Loucy (cell line): ENCODE results near the gene ATP8A1.

Source experiments
- H2AFZ ChIP-seq: fragments of 200-600 bp; sonication (generic); 2 replicates; pipeline ENCODE4 v1.6.0; 2016; ENCODE audit warnings: antibody characterized with exemption, mild to moderate bottlenecking, low read length, moderate library complexity
- H3F3A ChIP-seq: fragments of 200-600 bp; 2 replicates; pipeline ENCODE4 v1.6.0; 2016; ENCODE audit warnings: antibody characterized with exemption, low read depth, mild to moderate bottlenecking
- H3K27me3 ChIP-seq: fragments of 200-600 bp; sonication (generic); 2 replicates; pipeline ENCODE4 v1.6.1; 2014; ENCODE audit warnings: low read length, mild to moderate bottlenecking; ENCODE audit not compliant: insufficient read depth, poor library complexity, severe bottlenecking
- H3K36me3 ChIP-seq: fragments of 200-600 bp; sonication (generic); 2 replicates; pipeline ENCODE4 v1.6.1; 2016; ENCODE audit warnings: low read length; ENCODE audit not compliant: insufficient read depth
- H3K4me1 ChIP-seq: fragments of 200-600 bp; sonication (generic); 2 replicates; pipeline ENCODE4 v1.5.1; 2014; ENCODE audit warnings: low read length, mild to moderate bottlenecking; ENCODE audit not compliant: insufficient read depth, poor library complexity, severe bottlenecking
- H3K4me2 ChIP-seq: fragments of 200-600 bp; sonication (generic); 2 replicates; pipeline ENCODE4 v1.6.0; 2014; ENCODE audit warnings: antibody characterized with exemption, low read length, low read depth, mild to moderate bottlenecking; ENCODE audit not compliant: poor library complexity, severe bottlenecking
- H3K4me3 ChIP-seq: fragments of 200-600 bp; sonication (generic); 2 replicates; pipeline ENCODE4 v1.5.1; 2014; ENCODE audit warnings: low read length, mild to moderate bottlenecking, mixed read lengths; ENCODE audit not compliant: poor library complexity, severe bottlenecking
- H3K79me2 ChIP-seq: fragments of 200-600 bp; sonication (generic); 2 replicates; pipeline ENCODE4 v1.6.1; 2014; ENCODE audit warnings: low read length; ENCODE audit not compliant: insufficient read depth
- H3K9ac ChIP-seq: fragments of 200-600 bp; sonication (generic); 2 replicates; pipeline ENCODE4 v1.6.0; 2014; ENCODE audit warnings: mild to moderate bottlenecking, low read depth, low read length, moderate library complexity; ENCODE audit not compliant: poor library complexity, severe bottlenecking
- H3K9me2 ChIP-seq: fragments of 200-600 bp; sonication (generic); replicated peaks from 2 replicates; pipeline ENCODE4 v1.6.1; 2016; ENCODE audit warnings: low read depth, low read length, mixed read lengths
- H3K9me3 ChIP-seq: fragments of 200-600 bp; sonication (generic); 2 replicates; pipeline ENCODE4 v1.6.1; 2014; ENCODE audit warnings: mild to moderate bottlenecking, antibody characterized with exemption, low read length, low read depth; ENCODE audit not compliant: insufficient read depth
- H4K20me1 ChIP-seq: fragments of 200-600 bp; sonication (generic); 2 replicates; pipeline ENCODE4 v1.6.0; 2014; ENCODE audit warnings: antibody characterized with exemption, low read length, mild to moderate bottlenecking; ENCODE audit not compliant: insufficient read depth, poor library complexity, severe bottlenecking
- EZH2phosphoT487 ChIP-seq: fragments of 200-600 bp; IDR thresholded peaks from 2 replicates; pipeline ENCODE4 v1.6.1; 2018; ENCODE audit warnings: antibody characterized with exemption, mild to moderate bottlenecking, moderate library complexity, borderline replicate concordance
- TF ChIP-seq, protein P1 (sequence below): fragments of 200-600 bp; sonication (generic); conservative IDR thresholded peaks from 2 replicates; pipeline ENCODE4 v1.5.1; 2014; ENCODE audit warnings: mild to moderate bottlenecking, antibody characterized with exemption, low read length

The ATP8A1 gene

DNA sequence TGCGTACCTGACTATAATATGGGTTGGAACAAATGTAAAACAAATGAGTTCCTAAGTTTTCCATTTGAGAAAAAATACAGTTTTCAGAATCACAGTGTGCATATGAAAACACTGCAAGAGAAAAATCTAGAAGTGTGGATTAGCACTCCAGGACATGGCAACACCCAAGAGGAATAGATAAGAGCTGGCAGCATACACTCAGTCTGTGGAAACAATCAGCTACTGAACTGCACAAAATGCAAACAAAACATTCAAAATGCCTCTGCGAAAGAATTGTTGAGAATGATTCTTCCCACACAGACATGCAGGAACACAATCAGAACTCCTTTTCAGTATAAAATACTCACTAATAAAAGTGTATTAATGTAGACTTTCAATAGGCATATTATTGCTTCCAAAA is 39.9 kb downstream of the ATP8A1 start:
- H3K4me2 ChIP-seq, result no peak overlapping the region
- H3K27me3 ChIP-seq, result no peaks in the 10 kb centered on the region
- H3K9me3 ChIP-seq, result no peaks in the 10 kb centered on the region
- no peaks in the 10 kb centered on the region for H3K9me2 ChIP-seq
- H2AFZ ChIP-seq, result no peak overlapping the region
- no peak overlapping the region for H3K9ac ChIP-seq
- no peaks in the 10 kb centered on the region for H3K4me1 ChIP-seq
- no peak overlapping the region for H3K4me3 ChIP-seq
- H4K20me1 ChIP-seq, result no peaks in the 10 kb centered on the region
- H3F3A ChIP-seq, result no peaks in the 10 kb centered on the region
- H3K79me2 ChIP-seq, result peaks cover 6% of the 10 kb centered on the region; the same call in 1 of the 2 replicates
- peaks cover 45% of the 10 kb centered on the region for H3K36me3 ChIP-seq
- TF ChIP-seq, protein P1, sequence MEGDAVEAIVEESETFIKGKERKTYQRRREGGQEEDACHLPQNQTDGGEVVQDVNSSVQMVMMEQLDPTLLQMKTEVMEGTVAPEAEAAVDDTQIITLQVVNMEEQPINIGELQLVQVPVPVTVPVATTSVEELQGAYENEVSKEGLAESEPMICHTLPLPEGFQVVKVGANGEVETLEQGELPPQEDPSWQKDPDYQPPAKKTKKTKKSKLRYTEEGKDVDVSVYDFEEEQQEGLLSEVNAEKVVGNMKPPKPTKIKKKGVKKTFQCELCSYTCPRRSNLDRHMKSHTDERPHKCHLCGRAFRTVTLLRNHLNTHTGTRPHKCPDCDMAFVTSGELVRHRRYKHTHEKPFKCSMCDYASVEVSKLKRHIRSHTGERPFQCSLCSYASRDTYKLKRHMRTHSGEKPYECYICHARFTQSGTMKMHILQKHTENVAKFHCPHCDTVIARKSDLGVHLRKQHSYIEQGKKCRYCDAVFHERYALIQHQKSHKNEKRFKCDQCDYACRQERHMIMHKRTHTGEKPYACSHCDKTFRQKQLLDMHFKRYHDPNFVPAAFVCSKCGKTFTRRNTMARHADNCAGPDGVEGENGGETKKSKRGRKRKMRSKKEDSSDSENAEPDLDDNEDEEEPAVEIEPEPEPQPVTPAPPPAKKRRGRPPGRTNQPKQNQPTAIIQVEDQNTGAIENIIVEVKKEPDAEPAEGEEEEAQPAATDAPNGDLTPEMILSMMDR, result no peak
- no peak for TF ChIP-seq EZH2phosphoT487

DNA sequence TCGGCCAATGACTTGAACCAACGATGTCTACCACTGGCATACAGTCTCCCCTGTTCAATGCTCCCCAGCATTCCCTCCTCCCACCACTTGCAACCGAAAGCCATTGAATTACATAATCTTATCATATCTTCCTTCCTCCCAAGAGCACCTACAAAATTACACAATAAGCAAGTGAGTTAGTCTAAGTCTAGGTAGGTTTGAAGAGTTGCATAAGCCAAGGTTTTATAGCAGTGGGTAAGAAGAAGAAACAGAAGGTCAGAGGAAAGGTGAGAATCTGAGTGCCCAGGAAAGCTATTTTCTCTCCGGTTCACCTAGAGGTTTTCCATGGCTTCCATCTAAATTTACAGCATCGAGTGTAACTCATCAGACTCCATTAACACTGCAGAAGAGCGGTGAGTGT is 40.3 kb downstream of the ATP8A1 start:
- H3K4me2 ChIP-seq, result no peak overlapping the region
- peaks cover 6% of the 10 kb centered on the region; the same call in 1 of the 2 replicates for H3K79me2 ChIP-seq
- no peaks in the 10 kb centered on the region for H3F3A ChIP-seq
- TF ChIP-seq, protein P1, result no peak
- no peak for TF ChIP-seq EZH2phosphoT487
- H3K9me3 ChIP-seq, result no peaks in the 10 kb centered on the region
- H2AFZ ChIP-seq, result no peak overlapping the region
- no peaks in the 10 kb centered on the region for H3K4me1 ChIP-seq
- no peaks in the 10 kb centered on the region for H3K27me3 ChIP-seq
- H4K20me1 ChIP-seq, result no peaks in the 10 kb centered on the region
- peaks cover 49% of the 10 kb centered on the region for H3K36me3 ChIP-seq
- no peaks in the 10 kb centered on the region for H3K9me2 ChIP-seq
- no peak overlapping the region for H3K9ac ChIP-seq
- H3K4me3 ChIP-seq, result no peak overlapping the region

DNA sequence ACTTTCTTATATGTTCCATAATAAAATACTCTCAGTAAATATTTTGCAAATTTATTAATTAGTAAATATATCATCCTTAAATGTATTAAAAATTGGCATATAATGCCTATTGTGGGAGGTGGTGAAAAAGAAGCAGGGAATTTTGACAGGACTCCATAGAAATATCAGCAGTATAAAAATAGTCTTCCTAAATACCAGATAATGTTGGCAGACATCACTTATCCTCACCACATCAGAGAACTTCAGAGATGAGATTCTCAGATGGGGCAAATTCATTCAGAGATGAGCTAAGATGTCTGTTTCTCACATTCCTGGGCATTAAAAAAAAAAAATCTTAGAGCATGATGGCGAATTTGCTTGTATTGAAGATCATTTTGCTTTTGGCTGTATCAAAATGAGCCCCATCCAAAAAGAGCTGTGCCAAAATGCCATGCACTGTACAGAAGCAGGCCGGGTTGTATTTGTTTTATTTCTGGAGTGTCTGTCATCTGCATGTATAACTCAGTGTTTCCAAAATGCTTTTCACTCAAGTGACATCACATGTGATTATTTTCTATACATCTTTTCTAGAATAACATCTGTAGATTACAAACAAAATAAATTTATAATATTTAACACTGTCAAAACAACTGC is 41.7 kb downstream of the ATP8A1 start:
- no peak overlapping the region for H3K4me2 ChIP-seq
- no peak for TF ChIP-seq EZH2phosphoT487
- TF ChIP-seq, protein P1, result no peak
- no peak overlapping the region for H3K9ac ChIP-seq
- no peaks in the 10 kb centered on the region for H3K9me2 ChIP-seq
- H3K4me1 ChIP-seq, result no peaks in the 10 kb centered on the region
- no peaks in the 10 kb centered on the region for H3K9me3 ChIP-seq
- no peak overlapping the region for H3K4me3 ChIP-seq
- H3K27me3 ChIP-seq, result no peaks in the 10 kb centered on the region
- peaks cover 53% of the 10 kb centered on the region for H3K36me3 ChIP-seq
- no peaks in the 10 kb centered on the region for H4K20me1 ChIP-seq
- peaks cover under 1% of the 10 kb centered on the region; the same call in 1 of the 2 replicates for H3K79me2 ChIP-seq
- no peak overlapping the region for H2AFZ ChIP-seq
- no peaks in the 10 kb centered on the region for H3F3A ChIP-seq
